Measurements from ENCODE around the gene GRID1.
A peak's percentile ranks its signal among the peaks of the same experiment; 100 is the strongest.
"Not testable (repeated sequence)": the region's sequence is repeated elsewhere in the genome, so short reads cannot be mapped to it uniquely, and the experiment has no call there.

GRID1 gene

GRCh38 chr10:85967594-85967993 lies 399.0 kb downstream of the GRID1 start:
- DNase-seq: no peak

- no peak for DNase-seq
Observed at GRCh38 chr10:85961479-85962067, 405.0 kb downstream of the GRID1 start.

GRCh38 chr10:85961073-85961472 lies 405.5 kb downstream of the GRID1 start:
- DNase-seq: no peak

DNA sequence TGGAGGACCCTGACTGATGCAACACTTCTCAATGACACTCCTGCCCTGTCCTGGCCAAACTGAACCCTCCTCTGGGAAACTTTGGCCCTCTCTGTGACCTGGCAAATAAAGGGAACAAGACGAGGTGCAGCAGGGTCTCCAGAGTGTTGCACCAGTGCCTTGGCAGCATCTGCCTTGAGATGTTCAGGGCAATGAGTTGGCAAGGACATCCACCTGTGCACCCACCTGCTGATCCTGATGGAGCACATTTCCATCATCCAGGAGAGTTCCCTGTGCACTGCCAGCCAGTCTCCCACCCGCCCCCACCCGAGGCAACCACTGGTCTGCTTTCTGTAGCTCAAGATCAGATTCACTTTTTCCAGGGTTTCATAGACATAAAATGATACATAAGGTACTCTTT lies 407.4 kb downstream of the GRID1 start:
- DNase-seq: no peak

- no peak for DNase-seq
Observed at GRCh38 chr10:85950921-85951320, 415.7 kb downstream of the GRID1 start.

DNA sequence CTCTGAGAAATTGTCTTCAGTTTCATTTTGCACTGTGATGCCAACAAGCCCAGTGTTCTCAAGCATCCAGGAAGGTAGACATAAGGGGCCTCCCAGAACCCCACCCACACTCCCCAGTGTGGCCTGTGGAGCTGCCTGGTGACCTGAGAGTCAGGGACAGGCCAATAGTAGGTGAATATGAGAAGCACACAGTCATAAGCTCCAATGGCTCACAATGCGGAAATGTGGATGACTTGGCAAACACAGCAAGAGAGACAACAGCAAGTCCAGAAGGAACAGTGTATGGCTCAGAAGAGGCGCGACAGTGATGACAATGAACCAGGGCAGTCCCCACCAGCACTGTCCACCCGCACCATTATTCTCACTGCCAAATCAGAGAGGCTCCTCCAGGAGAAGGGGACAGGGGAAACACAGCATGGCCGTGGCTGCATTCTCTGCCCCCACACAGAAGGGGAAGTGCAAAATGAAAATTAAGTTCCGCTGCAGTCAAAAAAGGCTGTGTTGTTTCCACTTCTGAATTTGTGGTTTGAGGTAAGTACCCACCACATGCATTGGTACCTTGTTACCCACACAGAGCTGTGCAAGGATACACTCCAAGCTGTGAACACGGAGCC lies 419.8 kb downstream of the GRID1 start:
- DNase-seq: no peak

- no peak for DNase-seq
Observed at GRCh38 chr10:85936161-85936560, 430.4 kb downstream of the GRID1 start.

DNA sequence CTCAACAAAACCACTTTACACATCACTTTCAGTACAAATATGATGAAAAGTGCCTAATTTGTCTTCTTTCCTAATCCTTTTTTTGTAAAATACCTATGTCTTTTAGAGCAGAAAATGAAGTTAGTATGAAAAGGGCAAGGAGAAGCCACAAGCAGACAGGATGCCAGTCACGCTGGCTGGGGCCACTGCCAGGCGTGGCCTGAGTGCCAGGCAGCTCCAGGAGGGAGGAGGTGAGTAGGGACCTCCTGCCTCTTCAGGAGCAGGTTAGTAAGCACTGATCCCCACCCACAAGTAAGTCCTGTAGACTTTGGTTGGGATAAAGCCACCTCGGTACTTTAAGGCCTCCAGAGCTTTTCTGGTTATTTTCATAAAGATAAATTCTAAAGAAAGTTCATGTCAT lies 432.0 kb downstream of the GRID1 start:
- no peak for DNase-seq

DNA sequence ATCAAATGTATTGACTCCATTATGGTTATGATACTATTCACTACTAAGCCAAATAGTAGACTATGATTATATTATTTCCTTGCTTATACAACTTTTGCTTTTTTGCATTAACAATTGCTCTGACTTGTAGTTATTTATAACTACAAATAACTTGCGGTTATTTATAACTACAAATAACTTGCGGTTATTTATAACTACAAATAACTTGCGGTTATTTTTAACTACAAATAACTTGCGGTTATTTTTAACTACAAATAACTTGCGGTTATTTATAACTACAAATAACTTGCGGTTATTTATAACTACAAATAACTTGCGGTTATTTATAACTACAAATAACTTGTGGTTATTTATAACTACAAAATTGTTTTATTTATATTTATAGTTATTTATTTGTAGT lies 436.6 kb downstream of the GRID1 start:
- DNase-seq: not testable (repeated sequence)

GRCh38 chr10:85927952-85928665 lies 438.5 kb downstream of the GRID1 start:
- peak; percentile 5 for DNase-seq

GRCh38 chr10:85926986-85927385 lies 439.6 kb downstream of the GRID1 start:
- DNase-seq: no peak

DNA sequence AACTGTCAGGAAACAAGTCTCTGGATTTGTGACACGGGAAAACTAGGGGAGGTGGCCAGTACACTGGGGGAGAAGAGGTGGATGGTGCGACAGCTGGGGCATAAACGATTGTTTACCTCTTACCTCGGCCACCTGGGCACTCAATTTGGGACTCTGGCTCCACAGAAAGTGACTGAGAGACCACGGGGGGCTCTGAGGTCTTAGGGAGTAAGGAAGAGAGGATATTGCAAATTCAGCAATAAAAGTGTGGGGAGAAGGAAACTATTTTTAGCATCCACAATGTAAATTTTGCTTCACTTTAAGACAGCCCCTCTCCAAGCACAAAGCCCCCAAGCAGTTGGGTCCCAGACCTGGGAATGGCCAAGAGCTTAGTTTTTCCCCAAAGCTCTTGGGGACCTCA lies 440.5 kb downstream of the GRID1 start:
- no peak for DNase-seq

DNA sequence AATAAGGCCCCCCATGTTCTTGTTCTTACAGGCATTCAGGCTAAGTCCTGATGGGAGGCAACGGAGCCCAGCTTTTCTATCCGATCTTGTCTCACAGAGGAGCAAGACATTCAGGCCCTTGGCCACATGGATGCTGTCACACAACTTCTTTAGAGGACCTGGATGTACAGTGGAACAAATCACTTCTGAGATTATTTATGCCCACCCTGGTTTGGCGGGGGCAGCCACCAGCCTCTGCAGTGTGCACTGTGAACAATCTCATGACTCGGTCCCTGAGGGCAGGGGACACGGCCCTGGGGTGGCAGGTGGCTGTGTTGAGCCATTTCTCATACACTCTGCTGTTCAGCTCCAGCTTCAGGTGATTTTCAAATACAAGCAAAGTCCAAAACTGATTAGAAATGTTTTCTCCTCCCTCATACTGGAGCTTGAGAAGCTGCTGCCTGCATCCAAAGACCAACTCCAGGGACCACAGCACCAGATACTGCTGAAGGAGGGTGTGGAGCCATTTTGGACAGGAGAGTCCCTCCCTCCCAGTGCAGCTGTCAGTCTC lies 441.3 kb downstream of the GRID1 start:
- no peak for DNase-seq

GRCh38 chr10:85924382-85925102 lies 442.1 kb downstream of the GRID1 start:
- DNase-seq: no peak

DNA sequence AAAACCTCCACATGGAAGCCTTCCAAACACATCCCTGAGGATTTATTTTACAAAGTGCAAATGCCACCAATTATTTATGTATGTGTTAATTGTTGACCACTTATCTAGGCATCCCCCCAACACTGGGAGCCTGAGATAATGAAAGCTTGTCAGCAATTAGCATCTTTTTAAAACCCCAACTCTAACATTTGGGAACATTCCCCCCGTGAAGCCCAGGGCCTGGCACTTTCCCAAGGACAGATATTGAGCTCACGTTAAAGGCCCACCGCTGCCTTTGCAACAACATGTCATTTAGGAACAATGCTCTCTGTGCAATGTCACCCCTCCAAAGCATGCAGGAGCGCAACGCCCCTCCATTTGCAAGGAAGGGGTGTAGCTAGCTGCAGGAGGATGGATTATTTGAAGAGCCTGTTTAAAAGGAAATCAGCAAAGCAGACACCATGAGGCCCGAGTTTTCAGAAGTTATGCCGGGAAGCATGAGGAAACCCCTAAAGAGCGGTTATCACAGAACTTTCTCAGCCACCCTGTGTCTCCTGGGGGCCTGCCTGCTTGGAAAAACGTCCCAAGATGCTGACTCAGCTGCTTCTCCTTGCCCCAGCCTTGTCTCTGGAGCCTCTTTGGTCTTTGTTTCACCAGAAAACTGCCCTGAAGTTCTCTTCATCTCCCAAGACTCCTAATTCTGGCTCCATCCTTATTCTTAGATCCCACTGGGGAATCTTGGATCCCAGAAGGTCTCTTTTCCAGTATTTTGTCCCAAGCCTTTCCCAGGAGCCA lies 444.1 kb downstream of the GRID1 start:
- DNase-seq: no peak

- DNase-seq: no peak
Observed at GRCh38 chr10:85921789-85922188, 444.8 kb downstream of the GRID1 start.

- DNase-seq: no peak
Observed at GRCh38 chr10:85920311-85920710, 446.3 kb downstream of the GRID1 start.

DNA sequence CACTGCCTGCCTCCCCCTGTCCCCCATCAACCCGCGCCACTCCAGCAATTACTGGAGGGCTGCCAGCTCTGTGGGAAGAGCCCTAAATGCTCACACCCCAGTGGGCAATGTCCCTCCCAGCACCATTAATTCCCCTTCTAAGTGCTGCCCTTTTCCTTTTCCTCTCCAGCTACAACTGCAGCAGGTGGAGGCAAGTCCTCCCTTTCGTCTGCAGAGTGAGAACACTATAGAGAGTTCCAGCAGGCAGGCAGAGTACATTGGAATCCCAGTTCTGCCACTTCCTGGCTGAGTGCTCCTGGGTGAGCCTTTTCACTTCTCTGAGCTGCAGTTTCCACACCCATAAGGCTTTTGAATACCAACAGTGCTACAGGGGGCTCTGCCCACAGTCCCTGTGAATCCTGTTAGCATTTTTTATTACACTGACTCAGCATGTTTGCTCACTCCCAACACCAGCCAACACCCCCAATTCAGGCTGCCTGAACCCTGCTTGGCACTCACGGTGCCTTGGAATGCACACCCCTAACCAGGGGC lies 447.0 kb downstream of the GRID1 start:
- no peak for DNase-seq

DNA sequence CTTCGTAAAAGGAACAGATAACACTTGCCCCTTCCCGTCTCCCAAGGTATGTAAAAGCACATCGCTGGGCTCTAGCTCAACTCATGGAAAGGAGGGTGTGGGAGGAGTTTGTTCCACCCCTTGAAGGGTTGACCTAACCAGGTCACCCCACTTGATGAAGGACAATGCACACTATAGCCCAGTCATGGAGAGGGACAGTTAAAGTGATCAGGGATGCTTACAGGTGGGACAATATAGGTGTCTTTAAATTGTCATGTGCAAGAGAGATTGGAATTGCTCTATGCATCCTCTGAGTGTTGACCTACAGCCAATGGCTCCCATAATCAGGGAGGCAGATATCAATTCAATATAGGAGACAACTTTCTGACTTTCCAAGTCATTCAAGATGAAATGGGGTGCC lies 448.2 kb downstream of the GRID1 start:
- no peak for DNase-seq

GRCh38 chr10:85917601-85918000 lies 449.0 kb downstream of the GRID1 start:
- no peak for DNase-seq

- peak; percentile 69 for DNase-seq
Observed at GRCh38 chr10:85916994-85917573, 449.5 kb downstream of the GRID1 start.

- DNase-seq: no peak
Observed at GRCh38 chr10:85916286-85916685, 450.3 kb downstream of the GRID1 start.
